HG03558 (cell line): ENCODE results near the gene SCPEP1.
"Not testable (repeated sequence)": the region's sequence is repeated elsewhere in the genome, so short reads cannot be mapped to it uniquely, and the experiment has no call there.

ENCODE experiments used
- ATAC-seq: cut with Tn5 transposase; IDR thresholded peaks from one replicate; pipeline ENCODE4 v1.9.1; 2021; ENCODE audit warnings: moderate number of reproducible peaks; ENCODE audit not compliant: unreplicated experiment; ENCODE audit errors: extremely low read depth

The SCPEP1 gene, protein sequence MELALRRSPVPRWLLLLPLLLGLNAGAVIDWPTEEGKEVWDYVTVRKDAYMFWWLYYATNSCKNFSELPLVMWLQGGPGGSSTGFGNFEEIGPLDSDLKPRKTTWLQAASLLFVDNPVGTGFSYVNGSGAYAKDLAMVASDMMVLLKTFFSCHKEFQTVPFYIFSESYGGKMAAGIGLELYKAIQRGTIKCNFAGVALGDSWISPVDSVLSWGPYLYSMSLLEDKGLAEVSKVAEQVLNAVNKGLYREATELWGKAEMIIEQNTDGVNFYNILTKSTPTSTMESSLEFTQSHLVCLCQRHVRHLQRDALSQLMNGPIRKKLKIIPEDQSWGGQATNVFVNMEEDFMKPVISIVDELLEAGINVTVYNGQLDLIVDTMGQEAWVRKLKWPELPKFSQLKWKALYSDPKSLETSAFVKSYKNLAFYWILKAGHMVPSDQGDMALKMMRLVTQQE

DNA sequence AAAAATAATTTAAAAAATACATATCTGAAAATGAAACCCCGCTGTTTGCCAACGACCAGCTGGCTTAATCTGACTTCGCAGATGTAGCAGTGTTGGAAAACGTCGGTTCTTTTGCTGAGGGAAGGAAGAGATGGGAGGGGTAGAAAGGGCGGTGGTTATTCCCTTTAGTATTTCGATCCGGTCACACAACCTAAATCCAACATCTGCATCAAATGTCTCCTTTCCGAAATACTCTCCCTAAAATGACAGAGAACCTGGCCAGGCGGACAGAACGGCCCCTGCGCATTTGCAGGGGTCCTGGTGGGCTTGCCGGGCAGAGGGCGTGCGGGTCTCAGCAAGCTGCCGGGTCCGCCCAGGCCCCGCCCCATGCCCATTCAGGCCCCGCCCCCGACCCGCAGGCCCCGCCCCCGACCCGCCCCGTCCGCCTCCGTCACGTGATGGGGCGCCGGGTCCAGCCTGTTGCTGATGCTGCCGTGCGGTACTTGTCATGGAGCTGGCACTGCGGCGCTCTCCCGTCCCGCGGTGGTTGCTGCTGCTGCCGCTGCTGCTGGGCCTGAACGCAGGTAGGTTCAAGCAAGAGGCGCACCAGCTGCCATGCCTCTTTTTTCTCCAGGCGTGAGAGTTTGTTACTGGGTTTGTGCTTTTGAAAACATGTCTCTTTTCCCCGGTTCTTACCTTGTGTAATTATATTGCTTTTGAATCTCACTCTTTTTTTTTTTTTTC, at the start of gene SCPEP1:
TSS of gene SCPEP1 (plus strand) at position 459 of the 723 bp plus-strand sequence. CDS start at position 488, 29 bp downstream.
- ATAC-seq: peak; percentile 33

GRCh38 chr17:56928586-56928985, 49.3 kb upstream of the SCPEP1 start:
- no peak for ATAC-seq

- ATAC-seq: no peak
Measured at GRCh38 chr17:56929362-56929969, 48.5 kb upstream of the SCPEP1 start.

DNA sequence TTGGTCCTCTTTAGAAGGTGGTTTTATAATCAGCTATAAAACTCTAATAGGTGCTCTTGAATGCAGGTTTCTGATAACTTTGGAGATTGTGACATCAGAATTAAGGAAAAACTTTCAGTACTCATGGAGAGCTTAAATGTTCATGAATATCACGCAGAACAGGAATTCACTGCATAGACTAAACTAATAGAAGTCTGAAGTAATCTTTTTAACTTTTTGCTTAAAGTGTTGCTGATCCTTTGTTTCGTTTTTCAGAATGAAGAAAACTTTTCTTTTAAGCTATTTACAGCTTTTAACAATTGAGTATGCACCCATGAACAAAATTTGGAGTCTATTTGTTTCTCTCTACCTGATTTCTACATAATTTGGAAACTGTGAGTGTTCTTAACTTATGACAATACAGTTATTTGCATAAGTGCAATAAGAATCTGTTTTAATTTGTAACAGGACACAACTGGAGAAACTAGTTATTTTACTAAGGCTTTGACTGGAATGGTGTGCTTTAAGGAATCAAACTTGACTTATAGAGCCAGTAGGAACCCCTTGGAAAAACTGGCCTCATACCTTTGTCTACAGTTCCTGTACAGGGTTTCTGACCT, 47.1 kb upstream of the SCPEP1 start:
- ATAC-seq: no peak

GRCh38 chr17:56933151-56933745, 44.7 kb upstream of the SCPEP1 start:
- no peak for ATAC-seq

DNA sequence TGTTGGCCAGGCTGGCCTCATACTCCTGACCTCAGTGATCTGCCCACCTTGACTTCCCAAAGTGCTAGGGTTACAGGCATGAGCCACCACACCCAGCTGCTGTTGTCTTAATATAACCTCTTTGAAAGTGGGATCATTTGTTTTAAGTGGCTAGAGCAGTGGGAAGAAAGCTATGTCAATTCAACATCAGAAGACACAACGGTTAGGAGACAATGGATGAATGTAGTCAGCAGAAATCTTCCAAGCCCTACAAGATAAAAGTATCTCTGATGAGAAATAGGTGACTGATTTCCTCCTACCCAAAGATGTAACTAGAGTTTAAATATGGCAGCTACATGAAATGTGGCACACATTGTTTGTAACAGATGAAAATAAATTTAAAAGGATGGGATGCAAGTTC, 44.1 kb upstream of the SCPEP1 start:
- ATAC-seq: no peak

DNA sequence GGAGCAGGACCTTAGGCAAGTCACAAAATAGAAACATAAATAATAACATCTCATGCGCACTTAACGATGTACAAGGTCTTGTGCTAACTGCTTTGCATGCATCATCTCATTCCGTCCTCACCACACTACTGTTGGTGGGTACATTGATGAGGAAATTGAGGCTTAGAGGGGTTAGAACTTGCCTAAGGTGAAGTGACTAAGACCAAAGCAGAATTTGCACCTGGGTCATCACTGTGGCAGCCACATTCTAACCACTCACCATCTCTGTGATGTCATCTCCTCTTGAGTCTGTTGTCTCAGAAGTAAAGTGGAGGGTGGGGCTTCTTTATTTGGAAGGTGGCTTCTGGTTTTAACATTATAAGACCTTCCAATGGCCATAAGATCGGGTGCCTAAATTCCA, 43.7 kb upstream of the SCPEP1 start:
- ATAC-seq: no peak

DNA sequence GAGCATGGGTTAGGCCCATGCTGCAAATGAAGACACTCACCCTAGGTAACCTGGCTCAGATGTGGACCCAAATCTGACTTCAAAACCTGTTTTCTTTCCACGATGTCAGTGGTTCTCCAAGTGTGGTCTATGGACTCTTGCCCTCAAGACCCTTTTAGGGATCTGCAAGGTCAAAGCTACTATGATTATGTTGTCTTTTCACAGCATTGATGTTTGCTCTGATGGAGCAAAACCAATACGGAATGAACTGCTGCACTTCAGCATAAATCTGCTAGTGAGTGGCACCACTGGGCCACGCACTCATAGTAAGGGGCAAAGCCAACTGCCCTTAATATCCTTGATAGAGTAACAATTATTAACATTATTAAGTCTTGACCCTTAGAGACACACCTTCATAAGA, 42.5 kb upstream of the SCPEP1 start:
- no peak for ATAC-seq

- ATAC-seq: no peak
Measured at GRCh38 chr17:56936697-56937322, 41.1 kb upstream of the SCPEP1 start.

DNA sequence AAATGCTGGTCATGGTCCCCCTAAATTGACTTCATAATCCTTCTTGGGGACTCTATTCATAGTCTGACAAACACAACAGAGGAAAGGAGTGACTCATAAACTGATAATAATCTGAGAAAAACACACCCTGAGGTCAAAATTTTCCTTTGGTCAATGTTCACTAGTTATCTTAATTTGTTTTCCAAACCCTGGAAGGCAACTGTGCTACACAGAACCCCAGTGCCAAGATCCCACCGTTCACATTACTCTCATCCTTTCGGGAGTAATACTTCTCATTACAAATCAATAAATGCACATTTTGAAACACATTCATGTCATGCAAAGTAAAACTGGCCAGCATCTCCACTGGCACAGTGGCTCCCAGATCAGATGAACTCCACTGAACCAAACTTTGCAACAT, 40.2 kb upstream of the SCPEP1 start:
- ATAC-seq: no peak

DNA sequence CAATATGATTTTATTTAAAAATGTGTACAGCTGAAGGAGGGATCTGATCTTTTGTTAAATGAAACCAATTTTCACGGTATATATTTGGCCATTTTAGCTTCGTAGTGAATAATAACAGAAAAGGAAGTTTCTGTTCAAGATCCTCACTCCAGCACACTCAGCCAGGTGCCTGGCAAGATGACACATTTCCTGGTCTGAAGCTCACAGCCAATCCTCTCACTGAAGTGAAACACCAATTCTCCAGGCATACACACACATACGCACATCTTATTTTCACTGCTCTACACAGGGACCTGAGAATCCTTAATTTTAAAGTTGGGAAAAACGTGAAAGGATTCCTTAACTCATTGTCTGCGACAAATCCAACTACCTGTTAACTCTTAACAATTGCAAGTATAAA, 39.7 kb upstream of the SCPEP1 start:
- ATAC-seq: not testable (repeated sequence)

DNA sequence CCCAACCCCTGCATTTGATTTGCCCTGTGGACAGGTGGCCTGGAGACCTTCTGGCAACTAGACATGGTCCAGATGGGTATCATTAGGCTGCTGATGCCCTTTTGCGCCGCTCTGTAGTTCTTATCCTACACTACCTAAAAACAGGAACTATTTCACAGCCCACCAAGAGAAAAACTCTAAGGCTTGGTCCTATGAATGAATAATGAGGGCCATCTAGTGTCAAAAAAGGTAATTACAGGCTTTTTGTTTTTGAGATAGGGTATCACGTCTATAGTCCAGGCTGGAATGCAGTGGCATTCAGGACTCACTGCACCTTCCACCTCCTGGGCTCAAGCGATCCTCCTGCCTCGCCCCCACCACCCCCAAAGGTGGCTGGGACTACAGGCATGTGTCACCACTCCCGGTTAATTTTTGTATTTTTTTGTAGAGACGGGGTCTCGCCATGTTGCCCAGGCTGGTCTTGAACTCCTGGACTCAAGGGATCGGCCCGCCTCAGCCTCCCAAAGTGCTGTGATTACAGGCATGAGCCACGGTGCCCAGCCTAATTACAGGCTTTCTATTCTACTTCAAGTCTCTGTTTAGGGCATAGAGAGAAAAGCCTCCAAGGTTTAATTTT, 38.0 kb upstream of the SCPEP1 start:
- ATAC-seq: no peak

DNA sequence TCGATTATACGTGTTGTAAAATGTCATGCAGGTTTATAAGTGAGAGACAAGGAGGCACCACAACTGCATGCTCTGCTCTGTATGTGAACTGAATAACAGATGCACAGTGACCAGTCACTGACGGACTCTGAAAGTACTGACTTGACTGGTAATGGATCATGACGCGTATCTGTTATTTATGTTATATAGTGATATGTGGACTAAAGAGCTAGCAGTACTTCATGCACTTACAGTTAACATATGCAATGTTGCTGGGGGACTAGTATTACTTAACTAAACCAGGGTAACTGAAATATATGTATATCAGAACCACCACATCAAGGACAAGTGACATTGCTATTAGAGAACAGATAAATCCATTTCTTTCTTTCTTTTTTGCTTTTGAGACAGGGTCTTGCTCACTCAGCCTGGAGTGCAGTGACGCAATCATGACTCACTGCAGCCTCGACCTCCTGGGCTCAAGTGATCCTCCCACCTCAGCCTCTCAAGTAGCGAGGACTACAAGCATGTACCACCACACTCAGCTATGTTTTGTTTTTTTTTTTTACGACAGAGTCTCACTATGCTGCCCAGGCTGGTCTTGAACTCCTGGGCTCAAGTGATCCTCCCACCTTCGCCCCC, 34.3 kb upstream of the SCPEP1 start:
- ATAC-seq: no peak

- no peak for ATAC-seq
Measured at GRCh38 chr17:56945938-56946505, 31.9 kb upstream of the SCPEP1 start.

DNA sequence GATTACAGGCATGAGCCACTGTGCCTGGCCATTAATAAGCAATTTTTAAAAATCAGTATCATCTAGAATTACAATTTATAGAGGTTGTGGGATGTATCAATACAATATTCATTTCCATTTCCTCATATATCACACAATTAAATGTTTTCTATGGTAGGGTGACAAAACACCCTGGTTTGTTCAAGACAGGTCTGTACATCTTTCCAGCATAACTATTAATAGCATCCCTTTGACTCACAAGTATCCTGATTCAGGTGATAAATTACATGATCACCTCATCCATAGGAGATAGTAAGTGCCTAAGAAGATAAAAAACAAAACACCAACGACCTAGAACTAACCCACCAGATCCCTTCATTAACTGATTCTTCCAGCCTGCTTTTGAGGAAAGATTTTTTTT, 30.2 kb upstream of the SCPEP1 start:
- no peak for ATAC-seq

DNA sequence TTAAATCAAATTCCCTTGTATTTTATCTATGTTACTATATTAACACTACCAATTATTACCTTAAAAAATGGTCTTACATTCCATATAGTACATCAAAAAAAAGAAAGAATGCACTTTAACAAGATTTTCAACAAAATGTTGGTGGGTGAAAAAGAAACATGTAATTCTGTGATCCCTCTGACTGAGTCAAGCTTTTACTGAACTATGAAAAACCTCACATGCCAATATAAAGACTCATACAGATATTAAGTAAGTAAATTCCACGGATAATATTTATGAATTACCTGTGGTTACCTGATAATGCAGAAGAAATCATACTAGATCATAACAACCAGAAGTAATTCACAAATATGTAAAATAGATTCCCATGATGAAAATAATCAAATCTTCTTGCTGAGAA, 29.4 kb upstream of the SCPEP1 start:
- no peak for ATAC-seq

DNA sequence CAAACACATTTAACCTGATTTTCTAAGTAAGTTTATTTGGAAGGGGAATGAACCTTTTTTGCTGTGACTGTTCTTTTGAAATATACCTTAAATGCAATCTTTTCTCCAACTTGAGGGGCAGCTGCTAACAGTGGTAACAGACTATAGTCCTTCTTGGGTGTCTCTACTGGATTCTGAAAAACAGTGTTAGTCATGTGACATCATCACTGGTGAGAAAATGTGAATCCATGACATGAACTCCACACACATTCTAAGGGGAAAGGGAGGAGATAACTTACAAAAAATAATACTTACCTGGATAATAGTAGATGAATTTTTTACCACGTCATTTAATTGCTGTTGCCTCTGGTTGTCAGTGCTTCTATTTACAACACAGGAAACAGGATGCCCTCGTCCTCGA, 28.3 kb upstream of the SCPEP1 start:
- no peak for ATAC-seq

- no peak for ATAC-seq
Measured at GRCh38 chr17:56956992-56957391, 20.9 kb upstream of the SCPEP1 start.
